K562 (cell line): ENCODE data around the gene SAFB. TPM values are rescaled to one million over a fixed set of nuclear protein-coding genes. Genes with fewer than 3 reads are reported as not detected.
A peak's percentile ranks its signal among the peaks of the same experiment; 100 is the strongest.

Experiments used
- ASH1L ChIP-seq: fragments of 450-650 bp; IDR thresholded peaks from 2 replicates; pipeline ENCODE4 v1.6.1; 2018; ENCODE audit warnings: borderline replicate concordance, mild to moderate bottlenecking, low read depth; ENCODE audit not compliant: partially characterized antibody
- CBFA2T2 ChIP-seq: fragments of 450-650 bp; conservative IDR thresholded peaks from 2 replicates; pipeline ENCODE4 v1.6.1; 2017; ENCODE audit warnings: mild to moderate bottlenecking
- COPS2 ChIP-seq: fragments of 450-650 bp; conservative IDR thresholded peaks from 2 replicates; pipeline ENCODE4 v1.6.1; 2016; ENCODE audit warnings: mild to moderate bottlenecking, moderate library complexity
- CTCF ChIP-seq, 3 experiments: IDR thresholded peaks in 2 of 3; conservative IDR thresholded peaks in 1 of 3; 2 replicates each; pipeline ENCODE4 v1.5.1; 2011 to 2012; ENCODE audit warnings: low read length in 3 of 3, mild to moderate bottlenecking in 3 of 3, control low read depth in 2 of 3, improper control_type of control experiment in 1 of 3, inconsistent platforms in 1 of 3, low read depth in 1 of 3, mixed read lengths in 1 of 3, moderate library complexity in 1 of 3; ENCODE audit not compliant: insufficient read depth in 2 of 3
- E2F3 ChIP-seq: fragments of 250-450 bp; sonication (Bioruptor Pico); IDR thresholded peaks from 2 replicates; pipeline ENCODE4 v1.4.0; 2020; ENCODE audit warnings: mild to moderate bottlenecking
- HMG20A ChIP-seq: fragments of 450-650 bp; formaldehyde crosslinking; conservative IDR thresholded peaks from 2 replicates; pipeline ENCODE4 v1.4.0; 2020; ENCODE audit warnings: mild to moderate bottlenecking, mixed read lengths
- HNRNPUL1 ChIP-seq: fragments of 200-400 bp; formaldehyde crosslinking; IDR thresholded peaks from 2 replicates; pipeline ENCODE4 v1.6.1; 2017; ENCODE audit warnings: low read length
- MYNN ChIP-seq, 2 experiments: sonication (generic); formaldehyde crosslinking in 1 of 2; IDR thresholded peaks; 2 replicates each; pipeline versions ENCODE4 v1.5.0 to v1.6.1; 2016 to 2020; ENCODE audit warnings: antibody characterized with exemption in 1 of 2, missing genetic modification reagents in 1 of 2
- NONO ChIP-seq, 2 experiments: fragments of 200-400 bp in 1 of 2; fragments of 450-650 bp in 1 of 2; formaldehyde crosslinking in 1 of 2; IDR thresholded peaks; 2 replicates each; pipeline ENCODE4 v1.6.1; 2017; ENCODE audit warnings: low read depth in 2 of 2, mild to moderate bottlenecking in 2 of 2, moderate library complexity in 2 of 2, low read length in 1 of 2
- POLR2B ChIP-seq: fragments of 450-650 bp; IDR thresholded peaks from 2 replicates; pipeline ENCODE4 v1.6.1; 2018; ENCODE audit warnings: low read depth; ENCODE audit not compliant: partially characterized antibody
- SAFB2 ChIP-seq: fragments of 200-400 bp; formaldehyde crosslinking; IDR thresholded peaks from 2 replicates; pipeline ENCODE4 v1.6.1; 2018; ENCODE audit warnings: borderline replicate concordance, low read length, low read depth, moderate library complexity; ENCODE audit not compliant: severe bottlenecking
- SMAD2 ChIP-seq: fragments of 150-350 bp; IDR thresholded peaks from 2 replicates; pipeline ENCODE4 v1.6.1; 2014; ENCODE audit warnings: low read depth, mild to moderate bottlenecking, low read length
- ZBTB12 ChIP-seq: fragments of 250-450 bp; sonication (Bioruptor Pico); IDR thresholded peaks from 2 replicates; pipeline ENCODE4 v1.4.0; 2020
- ZFPM2 ChIP-seq: fragments of 250-450 bp; sonication (Bioruptor Pico); IDR thresholded peaks from 2 replicates; pipeline ENCODE4 v1.5.1; 2022; ENCODE audit warnings: mild to moderate bottlenecking
- ZKSCAN8 ChIP-seq: fragments of 200-800 bp; sonication (Bioruptor generic); IDR thresholded peaks from 2 replicates; pipeline ENCODE4 v1.6.1; 2016; ENCODE audit warnings: missing genetic modification characterization, missing compliant biosample characterization
- ZSCAN32 ChIP-seq: fragments of 450-650 bp; formaldehyde crosslinking; IDR thresholded peaks from 2 replicates; pipeline ENCODE4 v1.4.0; 2020; ENCODE audit warnings: mild to moderate bottlenecking, moderate library complexity
- polyA plus RNA-seq, 8 experiments: library from polyadenylated mRNA; depleted of rRNA in 4 of 8; stranded (reverse) in 5 of 8; unstranded in 3 of 8; fragments of >200 nt; fragmentation: Nextera tagmentation in 2 of 8; fragmentation: Illumina TruSeq in 1 of 8; extraction: Ambion mirVana in 2 of 8; extraction: Trizol in 1 of 8; gene quantifications; 2 replicates each; pipeline versions ENCODE4 v1.2.1 to v1.2.3, GENCODE V29; 2011 to 2014; ENCODE audit warnings: inconsistent platforms in 1 of 8, missing spikeins in 1 of 8
- total RNA-seq, 7 experiments: library from RNA; depleted of rRNA in 6 of 7; stranded (reverse); fragments of >200 nt in 6 of 7; fragmentation: Illumina TruSeq in 2 of 7; extraction: Trizol in 2 of 7; gene quantifications; 2 replicates each; pipeline versions ENCODE4 v1.2.1 to v1.2.3, GENCODE V29; 2011 to 2021; ENCODE audit warnings: low replicate concordance in 1 of 7
- TF ChIP-seq, protein P1 (sequence below): fragments of 250-450 bp; sonication (Bioruptor Pico); IDR thresholded peaks from 2 replicates; pipeline ENCODE4 v1.5.1; 2021; ENCODE audit warnings: mild to moderate bottlenecking
- TF ChIP-seq, protein P2 (sequence below): fragments of 250-450 bp; sonication (Bioruptor Pico); IDR thresholded peaks from 2 replicates; pipeline ENCODE4 v1.8.0; 2021; ENCODE audit warnings: moderate library complexity, mild to moderate bottlenecking, inconsistent platforms
- TF ChIP-seq, protein P3 (sequence below): sonication (generic); formaldehyde crosslinking; IDR thresholded peaks from 2 replicates; pipeline ENCODE4 v1.8.0; 2022; ENCODE audit warnings: mild to moderate bottlenecking, missing genetic modification reagents
- TF ChIP-seq, protein P4 (sequence below): fragments of 200-800 bp; sonication (Bioruptor generic); IDR thresholded peaks from 2 replicates; pipeline ENCODE4 v1.6.1; 2017; ENCODE audit warnings: missing genetic modification characterization, missing compliant biosample characterization

Gene SAFB
- total and polyA plus RNA-seq, 9 of the 15 experiments (the other 6 are each of a cell fraction or from before 2014, with no cell fraction given), result 1.1 to 151 (median 83.1) TPM

GRCh38 chr19:5686647-5687359, 63.9 kb downstream of the SAFB start (continued):
- TF ChIP-seq, protein P1, sequence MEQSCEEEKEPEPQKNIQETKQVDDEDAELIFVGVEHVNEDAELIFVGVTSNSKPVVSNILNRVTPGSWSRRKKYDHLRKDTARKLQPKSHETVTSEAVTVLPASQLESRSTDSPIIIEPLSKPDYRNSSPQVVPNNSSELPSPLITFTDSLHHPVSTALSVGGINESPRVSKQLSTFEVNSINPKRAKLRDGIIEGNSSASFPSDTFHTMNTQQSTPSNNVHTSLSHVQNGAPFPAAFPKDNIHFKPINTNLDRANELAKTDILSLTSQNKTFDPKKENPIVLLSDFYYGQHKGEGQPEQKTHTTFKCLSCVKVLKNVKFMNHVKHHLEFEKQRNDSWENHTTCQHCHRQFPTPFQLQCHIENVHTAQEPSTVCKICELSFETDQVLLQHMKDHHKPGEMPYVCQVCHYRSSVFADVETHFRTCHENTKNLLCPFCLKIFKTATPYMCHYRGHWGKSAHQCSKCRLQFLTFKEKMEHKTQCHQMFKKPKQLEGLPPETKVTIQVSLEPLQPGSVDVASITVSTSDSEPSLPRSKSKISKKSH (CRISPR knock-in tag), result no peak
- no peak for TF ChIP-seq ZFPM2 (CRISPR knock-in tag)
- no peak for TF ChIP-seq COPS2
- no peak for TF ChIP-seq ASH1L
- TF ChIP-seq CTCF (IDR thresholded peaks at IDR 0.05 in 2 of 3, conservative IDR thresholded peaks at IDR 0.05 in 1 of 3; ENCODE audit: insufficient read depth in 2 of 3, low read depth in 1 of 3, low read length in 3 of 3), result peak; percentile 80 to 96 (median 95)
- TF ChIP-seq ZBTB12 (CRISPR knock-in tag), result 0 out of 2 replicates have a peak, but pooled peaks have one; percentile 19
- TF ChIP-seq, protein P2, sequence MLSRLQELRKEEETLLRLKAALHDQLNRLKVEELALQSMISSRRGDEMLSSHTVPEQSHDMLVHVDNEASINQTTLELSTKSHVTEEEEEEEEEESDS (CRISPR knock-in tag), result no peak
- TF ChIP-seq, protein P3, sequence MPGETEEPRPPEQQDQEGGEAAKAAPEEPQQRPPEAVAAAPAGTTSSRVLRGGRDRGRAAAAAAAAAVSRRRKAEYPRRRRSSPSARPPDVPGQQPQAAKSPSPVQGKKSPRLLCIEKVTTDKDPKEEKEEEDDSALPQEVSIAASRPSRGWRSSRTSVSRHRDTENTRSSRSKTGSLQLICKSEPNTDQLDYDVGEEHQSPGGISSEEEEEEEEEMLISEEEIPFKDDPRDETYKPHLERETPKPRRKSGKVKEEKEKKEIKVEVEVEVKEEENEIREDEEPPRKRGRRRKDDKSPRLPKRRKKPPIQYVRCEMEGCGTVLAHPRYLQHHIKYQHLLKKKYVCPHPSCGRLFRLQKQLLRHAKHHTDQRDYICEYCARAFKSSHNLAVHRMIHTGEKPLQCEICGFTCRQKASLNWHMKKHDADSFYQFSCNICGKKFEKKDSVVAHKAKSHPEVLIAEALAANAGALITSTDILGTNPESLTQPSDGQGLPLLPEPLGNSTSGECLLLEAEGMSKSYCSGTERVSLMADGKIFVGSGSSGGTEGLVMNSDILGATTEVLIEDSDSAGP (CRISPR knock-in tag), result no peak
- no peak for TF ChIP-seq SMAD2
- no peak for TF ChIP-seq E2F3 (CRISPR knock-in tag)
- no peak for TF ChIP-seq HNRNPUL1
- TF ChIP-seq MYNN (IDR thresholded peaks at IDR 0.05), result no peak
- TF ChIP-seq MYNN (CRISPR knock-in tag; IDR thresholded peaks at IDR 0.05), result no peak
- TF ChIP-seq CBFA2T2, result no peak
- TF ChIP-seq ZSCAN32, result no peak
- no peak for TF ChIP-seq ZKSCAN8 (CRISPR knock-in tag)
- no peak for TF ChIP-seq NONO (IDR thresholded peaks at IDR 0.05; ENCODE audit: low read depth in 2 of 2, low read length in 1 of 2)
- TF ChIP-seq, protein P4, sequence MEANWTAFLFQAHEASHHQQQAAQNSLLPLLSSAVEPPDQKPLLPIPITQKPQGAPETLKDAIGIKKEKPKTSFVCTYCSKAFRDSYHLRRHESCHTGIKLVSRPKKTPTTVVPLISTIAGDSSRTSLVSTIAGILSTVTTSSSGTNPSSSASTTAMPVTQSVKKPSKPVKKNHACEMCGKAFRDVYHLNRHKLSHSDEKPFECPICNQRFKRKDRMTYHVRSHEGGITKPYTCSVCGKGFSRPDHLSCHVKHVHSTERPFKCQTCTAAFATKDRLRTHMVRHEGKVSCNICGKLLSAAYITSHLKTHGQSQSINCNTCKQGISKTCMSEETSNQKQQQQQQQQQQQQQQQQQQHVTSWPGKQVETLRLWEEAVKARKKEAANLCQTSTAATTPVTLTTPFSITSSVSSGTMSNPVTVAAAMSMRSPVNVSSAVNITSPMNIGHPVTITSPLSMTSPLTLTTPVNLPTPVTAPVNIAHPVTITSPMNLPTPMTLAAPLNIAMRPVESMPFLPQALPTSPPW (CRISPR knock-in tag), result peak; percentile 74
- no peak for TF ChIP-seq HMG20A (CRISPR knock-in tag)
- TF ChIP-seq SAFB2, result no peak
- TF ChIP-seq POLR2B, result no peak
